ENCODE measurements around the gene RHOC. TPM values are rescaled to one million over a fixed set of nuclear protein-coding genes. Genes with fewer than 3 reads are reported as not detected.

RHOC gene
- total RNA-seq, 4 donors from 2014 or later, result 138 to 185 (median 153) TPM

DNA sequence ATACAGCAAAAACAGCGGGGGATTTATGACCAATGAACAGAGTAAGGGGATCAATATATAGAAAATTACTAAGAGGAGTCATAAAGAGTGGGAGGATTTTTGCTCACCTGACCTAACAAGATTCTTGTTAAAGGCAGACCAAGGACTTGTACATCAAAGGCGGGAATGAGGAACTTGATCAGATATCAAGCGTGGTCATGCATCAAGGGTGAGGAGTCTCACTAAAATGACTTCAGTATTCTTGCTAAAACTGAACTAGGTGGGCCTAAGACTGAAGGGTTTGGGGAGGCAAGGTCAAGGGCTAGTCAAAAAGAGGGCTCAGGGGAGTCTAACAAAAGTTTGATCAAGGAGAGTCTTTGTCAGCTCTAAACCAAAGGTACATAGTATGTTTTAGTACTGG lies 30.4 kb downstream of the RHOC start:
- Histone ChIP-seq H3K4me3 (no peak overlapping the region), H3K27me3 (no peaks in the 10 kb centered on the region), H3K9me3 (no peaks in the 10 kb centered on the region), H3K4me1 (peaks cover 30% of the 10 kb centered on the region), H3K27ac (no peak overlapping the region), H3K36me3 (peaks cover 6% of the 10 kb centered on the region)
- TF ChIP-seq POLR2AphosphoS5 (IDR thresholded peaks at IDR 0.05), result no peak
- TF ChIP-seq EP300 (IDR thresholded peaks at IDR 0.05), result no peak
- TF ChIP-seq POLR2A (IDR thresholded peaks at IDR 0.05), result no peak
- TF ChIP-seq, protein P1, sequence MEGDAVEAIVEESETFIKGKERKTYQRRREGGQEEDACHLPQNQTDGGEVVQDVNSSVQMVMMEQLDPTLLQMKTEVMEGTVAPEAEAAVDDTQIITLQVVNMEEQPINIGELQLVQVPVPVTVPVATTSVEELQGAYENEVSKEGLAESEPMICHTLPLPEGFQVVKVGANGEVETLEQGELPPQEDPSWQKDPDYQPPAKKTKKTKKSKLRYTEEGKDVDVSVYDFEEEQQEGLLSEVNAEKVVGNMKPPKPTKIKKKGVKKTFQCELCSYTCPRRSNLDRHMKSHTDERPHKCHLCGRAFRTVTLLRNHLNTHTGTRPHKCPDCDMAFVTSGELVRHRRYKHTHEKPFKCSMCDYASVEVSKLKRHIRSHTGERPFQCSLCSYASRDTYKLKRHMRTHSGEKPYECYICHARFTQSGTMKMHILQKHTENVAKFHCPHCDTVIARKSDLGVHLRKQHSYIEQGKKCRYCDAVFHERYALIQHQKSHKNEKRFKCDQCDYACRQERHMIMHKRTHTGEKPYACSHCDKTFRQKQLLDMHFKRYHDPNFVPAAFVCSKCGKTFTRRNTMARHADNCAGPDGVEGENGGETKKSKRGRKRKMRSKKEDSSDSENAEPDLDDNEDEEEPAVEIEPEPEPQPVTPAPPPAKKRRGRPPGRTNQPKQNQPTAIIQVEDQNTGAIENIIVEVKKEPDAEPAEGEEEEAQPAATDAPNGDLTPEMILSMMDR (IDR thresholded peaks at IDR 0.05), result no peak
- WGBS, result 82% methylated on average over 3 of the region's 3 CpGs
- DNase-seq (ENCODE audit: low spot score in 2 of 2), result no peak

- Histone ChIP-seq H3K4me1 (peaks cover 30% of the 10 kb centered on the region), H3K4me3 (peak overlapping the region; percentile 93), H3K27me3 (no peaks in the 10 kb centered on the region), H3K9me3 (no peaks in the 10 kb centered on the region), H3K36me3 (peaks cover 11% of the 10 kb centered on the region), H3K27ac (peak overlapping the region; percentile 87)
- TF ChIP-seq POLR2AphosphoS5 (IDR thresholded peaks at IDR 0.05) (no peak), POLR2A (IDR thresholded peaks at IDR 0.05) (no peak), EP300 (IDR thresholded peaks at IDR 0.05) (no peak)
- TF ChIP-seq, protein P1 (IDR thresholded peaks at IDR 0.05), result no peak
- DNase-seq (ENCODE audit: low spot score in 2 of 2), result no peak
- WGBS, result 40% methylated on average over 7 of the region's 7 CpGs
Observed at GRCh38 chr1:112675728-112676381, 31.1 kb downstream of the RHOC start.

DNA sequence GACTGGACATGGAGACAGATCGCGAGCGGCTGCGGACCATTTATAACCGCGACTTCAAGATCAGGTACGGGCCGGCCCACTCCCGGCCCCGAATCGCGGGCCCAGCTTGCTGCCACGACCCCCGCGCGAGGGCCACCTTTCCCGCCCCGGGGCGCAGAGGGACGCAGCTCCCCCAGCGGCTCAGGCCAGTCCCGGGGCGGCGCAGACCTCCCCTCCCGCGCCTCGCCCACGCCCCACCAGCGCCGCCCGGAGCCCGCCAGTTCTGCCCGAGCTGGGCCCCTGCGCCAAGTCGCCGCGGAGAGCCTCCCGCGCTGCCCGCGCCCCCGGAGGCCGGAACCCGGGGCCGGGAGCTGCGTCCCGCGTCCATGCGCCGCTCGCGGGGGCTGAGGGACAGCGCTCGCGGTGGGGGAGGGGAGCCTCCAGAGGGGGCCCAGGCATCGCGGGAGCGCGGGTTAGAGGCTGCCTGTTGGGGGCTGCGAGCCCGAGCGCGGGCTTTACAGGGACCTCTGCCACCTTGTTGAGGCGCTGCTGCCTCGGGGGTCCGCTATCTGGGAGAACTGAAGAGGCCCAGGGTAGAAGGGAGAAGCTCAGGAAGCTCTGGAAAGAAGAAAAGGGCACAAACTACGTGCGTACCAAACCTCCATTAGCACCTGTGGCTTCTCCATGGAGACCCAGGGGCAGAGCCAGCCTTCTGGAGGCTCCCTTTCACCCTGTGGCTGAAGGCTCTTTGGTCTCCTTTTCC lies 31.8 kb downstream of the RHOC start:
- no peaks in the 10 kb centered on the region for H3K27me3 ChIP-seq
- WGBS, result no CpG with 5 or more reads among the region's 68 CpGs
- H3K9me3 ChIP-seq, result no peaks in the 10 kb centered on the region
- H3K4me3 ChIP-seq, result peak overlapping the region; percentile 93
- peak overlapping the region; percentile 87 for H3K27ac ChIP-seq
- peaks cover 18% of the 10 kb centered on the region for H3K36me3 ChIP-seq
- peaks cover 30% of the 10 kb centered on the region for H3K4me1 ChIP-seq
- TF ChIP-seq POLR2A (IDR thresholded peaks at IDR 0.05) (peak in 1 of 2 donors; percentile 8), EP300 (IDR thresholded peaks at IDR 0.05) (no peak)
- TF ChIP-seq, protein P1 (IDR thresholded peaks at IDR 0.05), result peak in 1 of 2 donors; percentile 25
- peak in 1 of 2 donors; percentile 90 for DNase-seq (ENCODE audit: low spot score in 2 of 2)

GRCh38 chr1:112674440-112674985 lies 32.4 kb downstream of the RHOC start, which contains the start of gene MOV10:
MOV10 (plus strand) TSS chr1:112674659; CDS start chr1:112674913, 254 bp downstream.
- peak within 1 kb of the TSS; percentile 93 for H3K4me3 ChIP-seq
- WGBS, result under 1% methylated on average over 21 of the region's 30 CpGs
- DNase-seq (ENCODE audit: low spot score in 2 of 2), result peak; percentile 80 to 82
- no peak for TF ChIP-seq POLR2AphosphoS5 (IDR thresholded peaks at IDR 0.05)
- TF ChIP-seq, protein P1 (IDR thresholded peaks at IDR 0.05), result no peak
- TF ChIP-seq EP300 (IDR thresholded peaks at IDR 0.05), result no peak
- no peak for TF ChIP-seq POLR2A (IDR thresholded peaks at IDR 0.05)
- no peaks in the 10 kb centered on the region for H3K9me3 ChIP-seq
- H3K36me3 ChIP-seq, result peaks cover 23% of the 10 kb centered on the region
- no peaks in the 10 kb centered on the region for H3K27me3 ChIP-seq
- peak within 1 kb of the TSS; percentile 87 for H3K27ac ChIP-seq
- H3K4me1 ChIP-seq, result peaks cover 30% of the 10 kb centered on the region
